ENCODE data around the gene XYLT1. TPM values are rescaled to one million over a fixed set of nuclear protein-coding genes. Genes with fewer than 3 reads are reported as not detected.

XYLT1 gene
- total and polyA plus RNA-seq, 2 of the 4 experiments (the other 2 are of a cell fraction), result 9.0 to 12.7 TPM

DNA sequence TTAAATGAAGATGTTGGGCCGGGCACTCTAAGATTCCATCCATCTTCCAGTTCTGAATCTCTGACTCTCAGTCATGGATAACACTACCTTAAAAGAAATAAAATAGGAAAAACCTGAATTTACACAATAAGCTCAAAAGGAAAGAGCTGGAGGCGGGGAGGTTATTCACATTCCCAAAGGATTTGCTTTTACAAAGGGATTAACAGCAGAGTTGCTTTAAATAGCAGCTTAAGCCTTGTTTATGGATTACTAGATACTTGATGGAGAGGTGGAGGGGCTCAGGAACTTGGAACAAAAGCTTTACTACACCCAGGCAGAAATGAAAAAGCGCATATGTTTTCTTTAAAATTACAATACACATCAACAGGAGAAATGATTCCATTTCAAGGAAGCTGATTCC lies 84.5 kb downstream of the XYLT1 start:
- Histone ChIP-seq H3K23ac (ENCODE audit: low read depth, low read length) (no peak overlapping the region), H2BK5ac (ENCODE audit: low read depth, low read length, poor library complexity, severe bottlenecking) (no peak overlapping the region), H3K18ac (ENCODE audit: low read depth, low read length) (no peak overlapping the region), H3K56ac (ENCODE audit: extremely low read depth, insufficient read depth, low read length) (no peak overlapping the region), H3K79me1 (ENCODE audit: low read depth in 1 of 2, low read length in 2 of 2) (peaks cover 11 to 50% of the 10 kb centered on the region in 2 experiments; a peak in 3 of 4 replicates), H4K91ac (ENCODE audit: insufficient read depth, low read depth, low read length) (no peak overlapping the region), H3K9me1 (ENCODE audit: insufficient read depth, low read length) (peaks cover 9% of the 10 kb centered on the region; the same call in 1 of the 2 replicates), H2AK5ac (ENCODE audit: low read depth, low read length) (no peak overlapping the region), H2BK120ac (ENCODE audit: low read depth, low read length) (no peak overlapping the region), H2BK20ac (ENCODE audit: low read depth, low read length) (no peak overlapping the region), H2AFZ (replicated peaks; ENCODE audit: low read length, poor library complexity) (no peak overlapping the region), H2BK15ac (ENCODE audit: low read depth, low read length) (no peak overlapping the region), H3K14ac (replicated peaks; ENCODE audit: low read depth, low read length) (no peak overlapping the region), H3K4me3 (ENCODE audit: insufficient read depth, low read depth, low read length) (no peak overlapping the region), H2AK9ac (replicated peaks; ENCODE audit: low read depth, low read length, poor library complexity) (no peak overlapping the region), H4K5ac (ENCODE audit: low read depth, low read length) (no peak overlapping the region), H3K4me2 (ENCODE audit: low read depth, low read length) (no peak overlapping the region), H3K27me3 (ENCODE audit: control insufficient read depth, insufficient read depth, low read length) (no peaks in the 10 kb centered on the region), H3K9ac (ENCODE audit: low read depth, low read length) (no peak overlapping the region), H4K20me1 (ENCODE audit: insufficient read depth, low read length) (peaks cover 24% of the 10 kb centered on the region), H3K27ac (ENCODE audit: insufficient read depth, low read length) (no peak overlapping the region), H3K36me3 (ENCODE audit: control insufficient read depth, insufficient read depth, low read length) (no peaks in the 10 kb centered on the region), H4K8ac (ENCODE audit: low read depth in 2 of 2, low read length in 2 of 2) (no peak overlapping the region), H3K9me3 (ENCODE audit: control insufficient read depth, insufficient read depth, low read length) (no peaks in the 10 kb centered on the region), H3K4me1 (ENCODE audit: control insufficient read depth, insufficient read depth, low read length) (no peaks in the 10 kb centered on the region), H3K4ac (ENCODE audit: low read depth, low read length) (no peak overlapping the region)
- dilution Hi-C loops (cut with HindIII; ENCODE audit: low sequenced_read_pairs, unreplicated experiment), result no loop called here
- in situ Hi-C loops (cut with MboI; ENCODE audit: low sequenced_read_pairs), result no loop called here
- ChIA-PET CTCF (interaction anchor here (0.9 kb wide), 1 partner anchor 11 kb away, joined by 4 read pairs; no protein-coding TSS in a partner anchor), POLR2A (ENCODE audit: unreplicated experiment) (no interaction called here)
- no CpG with 5 or more reads among the region's 3 CpGs for WGBS, 2 experiments (ENCODE audit: extremely low coverage in 2 of 2, insufficient read length in 1 of 2)
- DNase-seq (no peak), ATAC-seq (ENCODE audit: low read depth) (no peak)
- TF ChIP-seq RFX5 (IDR thresholded peaks at IDR 0.05; ENCODE audit: low read depth, low read length), result no peak
- no peak for TF ChIP-seq MAZ (IDR thresholded peaks at IDR 0.05; ENCODE audit: borderline replicate concordance, low read depth, low read length)
- TF ChIP-seq NFE2L2 (IDR thresholded peaks at IDR 0.05; ENCODE audit: low read depth, low read length), result no peak
- TF ChIP-seq MXI1 (IDR thresholded peaks at IDR 0.05; ENCODE audit: borderline replicate concordance, low read depth, low read length), result no peak
- TF ChIP-seq FOS (IDR thresholded peaks at IDR 0.05; ENCODE audit: low read depth, low read length), result no peak
- TF ChIP-seq CEBPB (IDR thresholded peaks at IDR 0.05; ENCODE audit: low read depth, low read length), result no peak
- intact Hi-C loops (cut with micrococcal nuclease), result no loop called here
- no TSS peak for BruUV-seq (replicated peaks)
